Esophagus muscularis mucosa (tissue), 4 donors: ENCODE data around the gene MYH10. TPM values are rescaled to one million over a fixed set of nuclear protein-coding genes. Genes with fewer than 3 reads are reported as not detected.

Source experiments
- DNase-seq: peaks from one replicate; pipeline ENCODE4 v3.0.0-alpha.2; 2017; ENCODE audit errors: extremely low spot score
- H3K27ac ChIP-seq, 4 donors: fragments of 200-600 bp; sonication (generic); replicated peaks in 1 of 4; 1 replicate in 3 of 4; 2 replicates in 1 of 4; pipeline ENCODE4 v1.5.1; 2016 to 2019; ENCODE audit warnings: mild to moderate bottlenecking in 1 of 4
- H3K27me3 ChIP-seq, 4 donors: fragments of 200-600 bp; sonication (generic); one replicate each; pipeline versions ENCODE4 v1.5.1 to v1.6.0; 2016 to 2019
- H3K36me3 ChIP-seq, 4 donors: fragments of 200-600 bp; sonication (generic); one replicate each; pipeline ENCODE4 v1.5.1; 2016 to 2019
- H3K4me1 ChIP-seq, 4 donors: fragments of 200-600 bp; sonication (generic); one replicate each; pipeline ENCODE4 v1.5.1; 2016 to 2019
- H3K4me3 ChIP-seq, 4 donors: fragments of 200-600 bp; sonication (generic); 1 replicate in 2 of 4; 2 replicates in 2 of 4; pipeline ENCODE4 v1.5.1; 2016 to 2019; ENCODE audit warnings: mild to moderate bottlenecking in 4 of 4, moderate library complexity in 1 of 4
- H3K9me3 ChIP-seq, 4 donors: fragments of 200-600 bp; sonication (generic); 1 replicate in 3 of 4; 2 replicates in 1 of 4; pipeline ENCODE4 v1.5.1; 2016 to 2019
- EP300 ChIP-seq: sonication (generic); formaldehyde crosslinking; IDR thresholded peaks from one replicate; pipeline ENCODE4 v1.6.1; 2017; ENCODE audit warnings: antibody characterized with exemption
- POLR2A ChIP-seq: fragments of 450-650 bp; IDR thresholded peaks from one replicate; pipeline ENCODE4 v1.6.1; 2017; ENCODE audit warnings: antibody characterized with exemption, moderate library complexity, mild to moderate bottlenecking, low read depth
- POLR2AphosphoS5 ChIP-seq, 2 donors: sonication (generic); formaldehyde crosslinking; IDR thresholded peaks; one replicate each; pipeline ENCODE4 v1.6.1; 2017; ENCODE audit warnings: antibody characterized with exemption in 2 of 2
- WGBS: methylation state at CpG from one replicate; pipeline ENCODE4 v1.1.5; 2018; 5-methylcytosine and 5-hydroxymethylcytosine counted together
- intact Hi-C: fragments of 100-400 bp; cut with DNase I; formaldehyde crosslinking; loops from one replicate; pipeline ENCODE4 v1.15.1; 2023
- total RNA-seq, 4 donors: library from RNA; depleted of rRNA; stranded (reverse); fragments of >200 nt; gene quantifications; one replicate each; pipeline versions ENCODE4 v1.1.0 to v1.2.1, GENCODE V29; 2016
- TF ChIP-seq, protein P1 (sequence below), 3 experiments: fragments of 200-600 bp in 2 of 3; fragments of 450-650 bp in 1 of 3; sonication (generic) in 2 of 3; IDR thresholded peaks; one replicate each; pipeline ENCODE4 v1.5.1; 2017 to 2019; ENCODE audit warnings: antibody characterized with exemption in 3 of 3, mild to moderate bottlenecking in 2 of 3, moderate library complexity in 1 of 3

The MYH10 gene
- total RNA-seq, result 10 to 100 TPM; 18.9 to 42.0 (median 29.3) TPM

GRCh38 chr17:8630227-8630801 lies at the start of gene MYH10:
MYH10 (minus strand) TSS chr17:8630725; CDS start chr17:8623246, 7,479 bp downstream.
- Histone ChIP-seq H3K36me3 (no peaks in the 10 kb centered on the region), H3K4me3 (peak within 1 kb of the TSS; percentile 89 to 98 (median 94)), H3K27me3 (peaks cover 0 to 2% (median 0%) of the 10 kb centered on the region in 4 donors), H3K27ac (peak within 1 kb of the TSS; percentile 73 to 87 (median 86)), H3K9me3 (no peaks in the 10 kb centered on the region), H3K4me1 (peaks cover 12 to 34% (median 22%) of the 10 kb centered on the region in 4 donors)
- TF ChIP-seq EP300, result no peak
- TF ChIP-seq, protein P1, sequence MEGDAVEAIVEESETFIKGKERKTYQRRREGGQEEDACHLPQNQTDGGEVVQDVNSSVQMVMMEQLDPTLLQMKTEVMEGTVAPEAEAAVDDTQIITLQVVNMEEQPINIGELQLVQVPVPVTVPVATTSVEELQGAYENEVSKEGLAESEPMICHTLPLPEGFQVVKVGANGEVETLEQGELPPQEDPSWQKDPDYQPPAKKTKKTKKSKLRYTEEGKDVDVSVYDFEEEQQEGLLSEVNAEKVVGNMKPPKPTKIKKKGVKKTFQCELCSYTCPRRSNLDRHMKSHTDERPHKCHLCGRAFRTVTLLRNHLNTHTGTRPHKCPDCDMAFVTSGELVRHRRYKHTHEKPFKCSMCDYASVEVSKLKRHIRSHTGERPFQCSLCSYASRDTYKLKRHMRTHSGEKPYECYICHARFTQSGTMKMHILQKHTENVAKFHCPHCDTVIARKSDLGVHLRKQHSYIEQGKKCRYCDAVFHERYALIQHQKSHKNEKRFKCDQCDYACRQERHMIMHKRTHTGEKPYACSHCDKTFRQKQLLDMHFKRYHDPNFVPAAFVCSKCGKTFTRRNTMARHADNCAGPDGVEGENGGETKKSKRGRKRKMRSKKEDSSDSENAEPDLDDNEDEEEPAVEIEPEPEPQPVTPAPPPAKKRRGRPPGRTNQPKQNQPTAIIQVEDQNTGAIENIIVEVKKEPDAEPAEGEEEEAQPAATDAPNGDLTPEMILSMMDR (IDR thresholded peaks at IDR 0.05), result peak in 1 of 3 experiments; percentile 35
- TF ChIP-seq POLR2A, result no peak
- TF ChIP-seq POLR2AphosphoS5 (IDR thresholded peaks at IDR 0.05), result no peak
- 0% methylated on average over 8 of the region's 33 CpGs for WGBS
- intact Hi-C loops, result no loop called here
- DNase-seq, result no peak

DNA sequence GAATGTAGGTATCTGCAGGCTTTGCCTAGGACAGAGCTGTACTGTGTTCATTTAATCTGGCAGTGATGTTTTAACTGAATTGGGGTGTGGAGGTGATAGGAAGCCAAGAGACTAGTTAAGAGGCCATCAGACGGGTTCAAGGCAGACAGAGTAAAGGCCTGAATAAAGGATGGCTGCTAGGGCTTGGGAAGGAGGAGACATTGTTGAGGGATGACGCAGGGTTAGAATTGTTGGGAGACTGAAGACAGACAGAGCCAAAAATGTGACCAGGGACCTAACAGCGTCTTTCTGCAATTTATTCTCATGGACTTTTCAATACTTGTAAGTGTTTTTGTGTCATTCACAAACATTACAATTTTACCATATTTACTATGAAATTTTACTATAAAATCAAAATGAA lies 48.6 kb upstream of the MYH10 start:
- peaks cover 10 to 32% (median 30%) of the 10 kb centered on the region in 4 donors for H3K4me1 ChIP-seq
- WGBS, result 56% methylated on average over 3 of the region's 3 CpGs
- no peaks in the 10 kb centered on the region for H3K27me3 ChIP-seq
- no peak for DNase-seq
- no peak overlapping the region for H3K4me3 ChIP-seq
- H3K27ac ChIP-seq, result no peak overlapping the region
- H3K36me3 ChIP-seq, result no peaks in the 10 kb centered on the region
- intact Hi-C loops, result no loop called here
- no peak for TF ChIP-seq POLR2A
- TF ChIP-seq POLR2AphosphoS5 (IDR thresholded peaks at IDR 0.05), result no peak
- TF ChIP-seq, protein P1 (IDR thresholded peaks at IDR 0.05), result no peak
- TF ChIP-seq EP300, result no peak
- H3K9me3 ChIP-seq, result no peaks in the 10 kb centered on the region

DNA sequence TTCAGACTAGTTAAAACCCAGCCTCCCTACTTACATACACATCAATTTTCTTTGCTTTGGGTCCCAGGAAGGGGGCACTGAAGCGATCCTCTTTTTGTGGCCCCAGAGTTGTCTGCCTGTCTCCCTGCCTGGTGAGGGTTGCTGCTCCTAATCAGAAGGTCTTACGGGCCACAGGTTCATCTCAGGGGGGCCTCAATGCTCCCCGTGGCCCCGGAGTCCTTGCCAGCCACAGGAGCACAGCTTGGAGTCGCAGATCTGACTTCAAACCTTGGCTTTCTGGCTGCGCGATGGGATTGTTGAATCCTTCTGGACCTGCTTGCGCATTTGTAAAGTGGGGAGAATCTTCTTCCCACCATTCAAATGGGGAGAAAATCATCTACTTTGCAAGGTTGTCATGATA lies 44.8 kb upstream of the MYH10 start:
- intact Hi-C loops, result no loop called here
- DNase-seq, result no peak

GRCh38 chr17:8674344-8675305 lies 44.1 kb upstream of the MYH10 start:
- peak overlapping the region; percentile 27 to 55 (median 40) for H3K27ac ChIP-seq
- H3K36me3 ChIP-seq, result no peaks in the 10 kb centered on the region
- 46% methylated on average over 12 of the region's 19 CpGs for WGBS
- H3K4me1 ChIP-seq, result peaks cover 4 to 18% (median 16%) of the 10 kb centered on the region in 4 donors
- TF ChIP-seq, protein P1 (IDR thresholded peaks at IDR 0.05), result no peak
- TF ChIP-seq POLR2AphosphoS5 (IDR thresholded peaks at IDR 0.05) (no peak), POLR2A (no peak), EP300 (no peak)
- DNase-seq, result no peak
- H3K4me3 ChIP-seq, result peak overlapping the region in 2 of 4 donors; percentile 1 to 20
- no peaks in the 10 kb centered on the region for H3K27me3 ChIP-seq
- intact Hi-C loops, result no loop called here
- no peaks in the 10 kb centered on the region for H3K9me3 ChIP-seq

More for the DNA sequence above, 44.8 kb upstream of the MYH10 start:
- Histone ChIP-seq H3K27me3 (no peaks in the 10 kb centered on the region), H3K4me1 (peaks cover 4 to 23% (median 17%) of the 10 kb centered on the region in 4 donors), H3K27ac (peak overlapping the region; percentile 27 to 40 (median 38)), H3K36me3 (no peaks in the 10 kb centered on the region), H3K4me3 (no peak overlapping the region), H3K9me3 (no peaks in the 10 kb centered on the region)
- 87% methylated on average over 2 of the region's 8 CpGs for WGBS
- TF ChIP-seq POLR2AphosphoS5 (IDR thresholded peaks at IDR 0.05) (no peak), POLR2A (no peak), EP300 (no peak)
- TF ChIP-seq, protein P1 (IDR thresholded peaks at IDR 0.05), result no peak
